ENCODE measurements around the gene HYAL1.
"Not testable (repeated sequence)": the region's sequence is repeated elsewhere in the genome, so short reads cannot be mapped to it uniquely, and the experiment has no call there.

The HYAL1 gene

GRCh38 chr3:50318615-50319014, 15.2 kb upstream of the HYAL1 start:
- DNase-seq = no peak

- no peak for DNase-seq
These were observed 14.8 kb upstream of the HYAL1 start for GRCh38 chr3:50318163-50318562.

- no peak for DNase-seq
These were observed 13.9 kb upstream of the HYAL1 start for GRCh38 chr3:50317300-50317699.

GRCh38 chr3:50316657-50317242, 13.4 kb upstream of the HYAL1 start:
- DNase-seq = no peak

GRCh38 chr3:50314816-50315215, 11.4 kb upstream of the HYAL1 start:
- no peak for DNase-seq

GRCh38 chr3:50314342-50314741, 11.0 kb upstream of the HYAL1 start:
- no peak for DNase-seq

- not testable (repeated sequence) for DNase-seq
These were observed 8.7 kb upstream of the HYAL1 start for GRCh38 chr3:50312041-50312440.

- DNase-seq = no peak
These were observed 1.2 kb upstream of the HYAL1 start for GRCh38 chr3:50304601-50305000.

GRCh38 chr3:50302095-50303012, 1.0 kb downstream of the HYAL1 start:
- DNase-seq = no peak

- no peak for DNase-seq
These were observed 2.6 kb downstream of the HYAL1 start for GRCh38 chr3:50300681-50301254.

GRCh38 chr3:50299929-50300680, 3.3 kb downstream of the HYAL1 start:
- DNase-seq = peak in 11 of 14 donors; percentile 49 to 81 (median 71)

- no peak for DNase-seq
These were observed 3.8 kb downstream of the HYAL1 start for GRCh38 chr3:50299638-50299928.

GRCh38 chr3:50298836-50299637, 4.3 kb downstream of the HYAL1 start, which contains the start of the genes HYAL3 and NAA80:
TSS of gene HYAL3 (minus strand) at chr3:50299405. CDS start at chr3:50295602, 3,803 bp downstream.
TSS of gene NAA80 (minus strand) at chr3:50299405. CDS start at chr3:50297463, 1,942 bp downstream.
- peak; percentile 85 to 100 (median 98) for DNase-seq

GRCh38 chr3:50297896-50298725, 5.3 kb downstream of the HYAL1 start:
- no peak for DNase-seq

- peak in 1 of 14 donors; percentile 10 for DNase-seq
These were observed 6.0 kb downstream of the HYAL1 start for GRCh38 chr3:50297384-50297775.

- DNase-seq = no peak
These were observed 6.5 kb downstream of the HYAL1 start for GRCh38 chr3:50296721-50297383.

- DNase-seq = no peak
These were observed 7.6 kb downstream of the HYAL1 start for GRCh38 chr3:50295553-50296431.

GRCh38 chr3:50294492-50295403, 8.6 kb downstream of the HYAL1 start:
- DNase-seq = no peak
